Hematopoietic multipotent progenitor cell treated with erythropoietin and hydrocortisone succinate and interleukin-3 and kit ligand, for 15 days (in vitro differentiated cells): Measurements from ENCODE around the gene KLK3.
"Not testable (repeated sequence)": the region's sequence is repeated elsewhere in the genome, so short reads cannot be mapped to it uniquely, and the experiment has no call there.

Experiments used
- DNase-seq: peaks from one replicate; pipeline ENCODE4 v3.0.0-alpha.2; 2015; ENCODE audit warnings: low spot score

KLK3 gene

DNA sequence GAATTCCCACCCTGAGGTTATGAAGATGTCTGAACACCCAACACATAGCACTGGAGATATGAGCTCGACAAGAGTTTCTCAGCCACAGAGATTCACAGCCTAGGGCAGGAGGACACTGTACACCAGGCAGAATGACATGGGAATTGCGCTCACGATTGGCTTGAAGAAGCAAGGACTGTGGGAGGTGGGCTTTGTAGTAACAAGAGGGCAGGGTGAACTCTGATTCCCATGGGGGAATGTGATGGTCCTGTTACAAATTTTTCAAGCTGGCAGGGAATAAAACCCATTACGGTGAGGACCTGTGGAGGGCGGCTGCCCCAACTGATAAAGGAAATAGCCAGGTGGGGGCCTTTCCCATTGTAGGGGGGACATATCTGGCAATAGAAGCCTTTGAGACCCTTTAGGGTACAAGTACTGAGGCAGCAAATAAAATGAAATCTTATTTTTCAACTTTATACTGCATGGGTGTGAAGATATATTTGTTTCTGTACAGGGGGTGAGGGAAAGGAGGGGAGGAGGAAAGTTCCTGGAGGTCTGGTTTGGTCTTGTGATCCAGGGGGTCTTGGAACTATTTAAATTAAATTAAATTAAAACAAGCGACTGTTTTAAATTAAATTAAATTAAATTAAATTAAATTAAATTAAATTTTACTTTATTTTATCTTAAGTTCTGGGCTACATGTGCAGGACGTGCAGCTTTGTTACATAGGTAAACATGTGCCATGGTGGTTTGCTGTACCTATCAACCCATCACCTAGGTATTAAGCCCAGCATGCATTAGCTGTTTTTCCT lies 7.0 kb downstream of the KLK3 start:
- DNase-seq = no peak

DNA sequence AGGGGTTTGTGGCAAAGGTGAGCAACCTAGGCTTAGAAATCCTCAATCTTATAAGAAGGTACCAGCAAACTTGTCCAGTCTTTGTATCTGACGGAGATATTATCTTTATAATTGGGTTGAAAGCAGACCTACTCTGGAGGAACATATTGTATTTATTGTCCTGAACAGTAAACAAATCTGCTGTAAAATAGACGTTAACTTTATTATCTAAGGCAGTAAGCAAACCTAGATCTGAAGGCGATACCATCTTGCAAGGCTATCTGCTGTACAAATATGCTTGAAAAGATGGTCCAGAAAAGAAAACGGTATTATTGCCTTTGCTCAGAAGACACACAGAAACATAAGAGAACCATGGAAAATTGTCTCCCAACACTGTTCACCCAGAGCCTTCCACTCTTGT lies 14.8 kb downstream of the KLK3 start:
- DNase-seq = no peak

DNA sequence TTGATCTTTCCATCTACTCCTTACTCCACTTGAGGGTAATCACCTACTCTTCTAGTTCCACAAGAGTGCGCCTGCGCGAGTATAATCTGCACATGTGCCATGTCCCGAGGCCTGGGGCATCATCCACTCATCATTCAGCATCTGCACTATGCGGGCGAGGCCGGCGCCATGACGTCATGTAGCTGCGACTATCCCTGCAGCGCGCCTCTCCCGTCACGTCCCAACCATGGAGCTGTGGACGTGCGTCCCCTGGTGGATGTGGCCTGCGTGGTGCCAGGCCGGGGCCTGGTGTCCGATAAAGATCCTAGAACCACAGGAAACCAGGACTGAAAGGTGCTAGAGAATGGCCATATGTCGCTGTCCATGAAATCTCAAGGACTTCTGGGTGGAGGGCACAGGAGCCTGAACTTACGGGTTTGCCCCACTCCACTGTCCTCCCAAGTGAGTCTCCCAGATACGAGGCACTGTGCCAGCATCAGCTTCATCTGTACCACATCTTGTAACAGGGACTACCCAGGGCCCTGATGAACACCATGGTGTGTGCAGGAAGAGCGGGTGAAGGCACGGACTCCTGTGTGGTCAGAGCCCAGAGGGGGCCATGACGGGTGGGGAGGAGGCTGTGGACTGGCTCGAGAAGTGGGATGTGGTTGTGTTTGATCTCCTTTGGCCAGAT lies 15.8 kb downstream of the KLK3 start:
- DNase-seq = peak; percentile 5

DNA sequence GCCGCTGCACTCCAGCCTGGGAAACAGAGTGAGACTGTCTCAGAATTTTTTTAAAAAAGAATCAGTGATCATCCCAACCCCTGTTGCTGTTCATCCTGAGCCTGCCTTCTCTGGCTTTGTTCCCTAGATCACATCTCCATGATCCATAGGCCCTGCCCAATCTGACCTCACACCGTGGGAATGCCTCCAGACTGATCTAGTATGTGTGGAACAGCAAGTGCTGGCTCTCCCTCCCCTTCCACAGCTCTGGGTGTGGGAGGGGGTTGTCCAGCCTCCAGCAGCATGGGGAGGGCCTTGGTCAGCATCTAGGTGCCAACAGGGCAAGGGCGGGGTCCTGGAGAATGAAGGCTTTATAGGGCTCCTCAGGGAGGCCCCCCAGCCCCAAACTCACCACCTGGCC lies 18.3 kb downstream of the KLK3 start, which contains the start of gene KLK2:
Gene KLK2, plus strand, starts transcription at position 384 of the 400 bp plus-strand sequence. CDS start 35 bp downstream, outside the sequence.
- no peak for DNase-seq

DNA sequence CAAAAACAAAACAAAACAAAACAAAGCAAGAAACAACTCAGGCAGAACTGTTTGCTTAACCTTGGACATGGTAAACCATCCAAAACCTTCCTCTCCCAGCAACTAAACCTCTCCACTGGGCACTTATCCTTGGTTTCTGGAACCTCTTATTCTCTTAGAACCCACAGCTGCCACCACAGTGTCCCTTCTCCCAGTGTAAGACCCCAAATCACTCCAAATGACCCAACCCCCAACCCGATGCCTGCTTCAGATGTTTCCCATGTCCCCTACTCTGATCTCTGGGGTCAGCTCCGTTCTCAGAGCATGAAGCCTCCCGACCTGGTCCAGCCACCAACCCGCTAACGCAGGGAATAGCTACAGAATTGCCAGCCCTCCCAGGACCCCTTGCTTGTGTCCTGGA lies 19.5 kb downstream of the KLK3 start:
- no peak for DNase-seq

DNA sequence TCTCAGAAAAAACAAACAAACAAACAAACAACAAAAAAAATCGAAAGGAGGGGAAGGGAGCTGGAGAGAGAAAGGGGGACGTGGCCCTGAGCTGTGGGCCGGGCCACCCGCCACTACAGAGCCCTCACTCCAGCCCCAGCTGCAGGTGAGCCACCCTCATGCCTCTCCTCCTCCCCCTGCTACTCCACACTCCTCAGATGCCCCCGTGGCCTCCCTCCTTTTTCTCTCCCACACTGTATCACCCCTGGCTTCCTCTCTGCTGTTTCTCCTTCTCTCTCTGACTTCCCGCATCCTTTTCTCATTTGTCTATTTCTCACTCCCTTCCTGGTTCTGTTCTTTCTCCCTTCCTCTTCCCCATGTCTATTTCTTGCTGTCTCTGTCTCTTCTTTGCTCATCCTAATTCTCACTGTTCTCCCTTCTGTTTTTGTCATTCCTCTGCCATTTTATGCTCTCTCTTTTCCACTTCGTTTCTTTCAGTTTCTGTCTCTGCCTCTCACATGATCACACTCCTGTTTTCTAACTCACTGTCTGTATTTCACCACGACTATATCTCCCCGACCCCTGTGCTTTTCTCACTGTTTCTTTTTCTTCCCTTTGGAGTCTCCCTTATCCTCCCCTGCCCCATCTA lies 21.2 kb downstream of the KLK3 start:
- DNase-seq = no peak

DNA sequence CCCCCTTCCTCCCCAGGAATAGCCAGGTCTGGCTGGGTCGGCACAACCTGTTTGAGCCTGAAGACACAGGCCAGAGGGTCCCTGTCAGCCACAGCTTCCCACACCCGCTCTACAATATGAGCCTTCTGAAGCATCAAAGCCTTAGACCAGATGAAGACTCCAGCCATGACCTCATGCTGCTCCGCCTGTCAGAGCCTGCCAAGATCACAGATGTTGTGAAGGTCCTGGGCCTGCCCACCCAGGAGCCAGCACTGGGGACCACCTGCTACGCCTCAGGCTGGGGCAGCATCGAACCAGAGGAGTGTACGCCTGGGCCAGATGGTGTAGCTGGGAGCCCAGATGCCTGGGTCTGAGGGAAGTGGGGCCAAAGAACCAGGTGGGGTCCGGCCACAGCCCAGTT lies 21.7 kb downstream of the KLK3 start:
- no peak for DNase-seq

DNA sequence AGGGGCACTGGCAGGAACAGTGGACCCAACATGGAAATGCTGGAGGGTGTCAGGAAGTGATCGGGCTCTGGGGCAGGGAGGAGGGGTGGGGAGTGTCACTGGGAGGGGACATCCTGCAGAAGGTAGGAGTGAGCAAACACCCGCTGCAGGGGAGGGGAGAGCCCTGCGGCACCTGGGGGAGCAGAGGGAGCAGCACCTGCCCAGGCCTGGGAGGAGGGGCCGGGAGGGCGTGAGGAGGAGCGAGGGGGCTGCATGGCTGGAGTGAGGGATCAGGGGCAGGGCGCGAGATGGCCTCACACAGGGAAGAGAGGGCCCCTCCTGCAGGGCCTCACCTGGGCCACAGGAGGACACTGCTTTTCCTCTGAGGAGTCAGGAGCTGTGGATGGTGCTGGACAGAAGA lies 22.6 kb downstream of the KLK3 start:
- no peak for DNase-seq

DNA sequence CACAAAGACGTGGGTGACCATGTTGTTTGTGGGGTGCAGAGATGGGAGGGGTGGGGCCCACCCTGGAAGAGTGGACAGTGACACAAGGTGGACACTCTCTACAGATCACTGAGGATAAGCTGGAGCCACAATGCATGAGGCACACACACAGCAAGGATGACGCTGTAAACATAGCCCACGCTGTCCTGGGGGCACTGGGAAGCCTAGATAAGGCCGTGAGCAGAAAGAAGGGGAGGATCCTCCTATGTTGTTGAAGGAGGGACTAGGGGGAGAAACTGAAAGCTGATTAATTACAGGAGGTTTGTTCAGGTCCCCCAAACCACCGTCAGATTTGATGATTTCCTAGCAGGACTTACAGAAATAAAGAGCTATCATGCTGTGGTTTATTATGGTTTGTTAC lies 24.1 kb downstream of the KLK3 start:
- no peak for DNase-seq

DNA sequence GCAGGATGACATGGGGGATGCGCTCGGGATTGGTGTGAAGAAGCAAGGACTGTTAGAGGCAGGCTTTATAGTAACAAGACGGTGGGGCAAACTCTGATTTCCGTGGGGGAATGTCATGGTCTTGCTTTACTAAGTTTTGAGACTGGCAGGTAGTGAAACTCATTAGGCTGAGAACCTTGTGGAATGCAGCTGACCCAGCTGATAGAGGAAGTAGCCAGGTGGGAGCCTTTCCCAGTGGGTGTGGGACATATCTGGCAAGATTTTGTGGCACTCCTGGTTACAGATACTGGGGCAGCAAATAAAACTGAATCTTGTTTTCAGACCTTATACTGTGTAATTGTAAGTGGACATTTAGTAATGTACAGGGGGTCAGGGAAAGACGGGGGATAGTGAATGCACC lies 25.5 kb downstream of the KLK3 start:
- no peak for DNase-seq

DNA sequence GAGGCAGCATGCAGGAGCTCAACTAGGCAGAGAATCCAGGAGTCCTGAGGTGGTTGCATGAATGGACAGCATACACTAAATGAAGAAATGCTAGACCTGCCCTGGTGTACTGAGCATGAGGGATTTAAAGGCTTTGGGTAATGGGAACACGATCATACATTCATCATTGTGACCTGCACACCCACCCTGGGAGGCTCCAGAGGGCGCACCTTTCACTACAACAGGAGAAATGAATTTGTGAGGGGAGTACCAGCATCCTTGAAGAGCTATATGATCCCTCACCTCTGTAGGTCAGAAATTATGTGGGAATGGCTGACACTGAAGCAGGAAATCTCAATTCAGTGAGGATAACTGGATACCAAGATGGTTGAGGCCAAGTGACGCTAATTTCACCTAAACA lies 27.5 kb downstream of the KLK3 start:
- no peak for DNase-seq

DNA sequence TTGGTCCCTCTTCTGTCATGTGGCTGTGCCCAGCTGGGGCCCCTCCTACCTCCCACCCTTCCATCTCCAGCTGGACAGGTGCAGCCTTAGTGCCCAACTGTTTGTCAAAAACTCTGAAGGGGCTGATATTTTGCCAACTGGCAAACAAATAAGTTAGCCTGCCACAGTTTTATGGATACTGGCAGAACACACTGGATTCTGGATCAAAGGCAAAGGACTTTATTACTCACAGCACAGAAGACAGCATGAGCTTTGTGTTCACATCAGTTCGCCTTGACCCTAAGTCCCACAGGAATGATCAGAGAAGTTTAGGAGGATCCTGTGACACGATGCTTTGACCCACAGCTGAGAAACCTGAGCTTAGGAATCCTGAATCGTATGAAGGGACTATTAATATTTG lies 34.9 kb downstream of the KLK3 start:
- DNase-seq = no peak

DNA sequence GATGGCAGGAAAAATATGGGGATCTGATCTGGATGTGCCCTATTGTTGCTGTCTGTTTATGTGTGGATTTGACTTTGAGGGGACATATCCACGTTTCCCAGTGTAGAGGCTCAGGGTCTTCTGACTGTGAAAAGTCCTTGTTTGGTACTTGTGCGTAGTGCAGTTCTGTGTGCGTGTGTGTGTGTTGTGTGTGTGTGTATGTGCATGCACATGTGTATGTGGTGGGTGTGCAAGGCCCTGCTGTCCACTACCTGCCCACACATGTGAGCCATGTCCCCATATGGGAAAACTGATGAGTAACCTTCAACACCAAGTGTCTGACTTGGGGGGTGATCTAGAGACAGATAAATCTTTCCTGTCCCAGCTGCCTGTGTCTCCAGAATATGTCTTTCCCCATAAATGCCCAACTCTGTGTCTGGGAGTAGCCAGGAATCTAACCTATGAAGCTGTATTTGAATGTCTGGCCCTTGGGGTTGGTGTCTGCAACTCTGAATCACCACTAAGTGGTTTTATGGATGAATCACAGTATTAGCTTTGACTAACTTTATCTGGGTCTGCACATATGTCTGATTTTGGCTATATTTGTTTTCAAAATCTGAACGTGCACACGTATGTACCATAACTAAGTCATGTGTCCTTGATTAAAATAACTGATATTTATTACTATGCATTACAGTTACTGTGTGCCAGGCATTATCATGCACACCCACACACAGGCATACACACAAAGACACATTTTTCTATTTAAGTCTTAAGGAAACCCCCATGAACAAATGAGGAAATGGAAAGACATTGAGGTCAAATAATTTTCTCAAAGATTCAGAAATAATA lies 35.9 kb downstream of the KLK3 start:
- DNase-seq = no peak

DNA sequence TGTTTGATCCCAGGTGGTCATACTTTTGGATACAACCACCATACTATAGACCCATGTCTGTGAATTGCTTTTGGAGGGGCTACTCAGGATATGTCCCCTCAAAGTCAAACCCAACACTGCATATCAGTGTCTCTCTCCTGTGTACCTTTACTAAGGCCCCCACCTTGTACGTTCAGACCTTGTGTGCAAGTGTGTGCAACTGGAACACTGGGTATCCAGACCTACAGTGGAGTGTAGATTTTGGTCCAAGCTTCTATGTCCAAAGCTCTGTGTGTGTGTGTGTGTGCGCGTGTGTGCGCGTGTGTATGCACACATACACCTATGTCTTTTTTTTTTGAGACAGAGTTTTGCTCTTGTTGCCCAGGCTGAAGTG lies 36.5 kb downstream of the KLK3 start:
- DNase-seq = no peak

DNA sequence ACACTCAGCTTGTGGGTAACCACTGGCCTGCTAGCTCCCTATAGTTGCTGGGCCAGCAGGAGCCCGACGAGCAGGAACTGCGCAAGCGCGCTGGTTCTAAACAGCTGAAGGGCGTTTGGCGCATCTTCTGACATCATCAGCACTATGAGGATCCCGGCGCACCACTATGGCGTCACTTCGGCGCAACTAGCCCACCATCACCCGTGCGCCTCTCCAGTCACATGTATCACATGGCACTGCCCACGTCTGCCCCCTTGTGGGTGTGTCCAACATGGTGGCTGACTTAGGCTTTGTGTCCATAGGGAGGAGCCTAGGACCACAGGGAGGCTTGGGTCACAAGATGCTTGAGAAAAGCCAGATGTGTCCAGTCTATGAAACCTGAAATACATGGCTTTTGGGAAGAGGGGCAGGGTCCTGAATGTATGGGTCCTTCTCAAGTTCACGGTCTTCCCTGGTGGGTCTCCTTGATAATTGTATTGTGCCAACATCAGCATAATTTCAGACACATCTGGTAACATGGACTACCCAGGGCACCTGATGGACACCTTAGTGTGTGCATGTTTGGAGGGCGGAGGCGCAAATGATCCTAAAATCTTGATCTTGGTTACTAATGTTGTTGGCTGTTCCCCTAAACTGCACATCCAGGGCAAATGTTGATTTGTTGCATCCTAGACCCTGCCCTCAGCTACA lies 38.5 kb downstream of the KLK3 start:
- DNase-seq = peak; percentile 4

DNA sequence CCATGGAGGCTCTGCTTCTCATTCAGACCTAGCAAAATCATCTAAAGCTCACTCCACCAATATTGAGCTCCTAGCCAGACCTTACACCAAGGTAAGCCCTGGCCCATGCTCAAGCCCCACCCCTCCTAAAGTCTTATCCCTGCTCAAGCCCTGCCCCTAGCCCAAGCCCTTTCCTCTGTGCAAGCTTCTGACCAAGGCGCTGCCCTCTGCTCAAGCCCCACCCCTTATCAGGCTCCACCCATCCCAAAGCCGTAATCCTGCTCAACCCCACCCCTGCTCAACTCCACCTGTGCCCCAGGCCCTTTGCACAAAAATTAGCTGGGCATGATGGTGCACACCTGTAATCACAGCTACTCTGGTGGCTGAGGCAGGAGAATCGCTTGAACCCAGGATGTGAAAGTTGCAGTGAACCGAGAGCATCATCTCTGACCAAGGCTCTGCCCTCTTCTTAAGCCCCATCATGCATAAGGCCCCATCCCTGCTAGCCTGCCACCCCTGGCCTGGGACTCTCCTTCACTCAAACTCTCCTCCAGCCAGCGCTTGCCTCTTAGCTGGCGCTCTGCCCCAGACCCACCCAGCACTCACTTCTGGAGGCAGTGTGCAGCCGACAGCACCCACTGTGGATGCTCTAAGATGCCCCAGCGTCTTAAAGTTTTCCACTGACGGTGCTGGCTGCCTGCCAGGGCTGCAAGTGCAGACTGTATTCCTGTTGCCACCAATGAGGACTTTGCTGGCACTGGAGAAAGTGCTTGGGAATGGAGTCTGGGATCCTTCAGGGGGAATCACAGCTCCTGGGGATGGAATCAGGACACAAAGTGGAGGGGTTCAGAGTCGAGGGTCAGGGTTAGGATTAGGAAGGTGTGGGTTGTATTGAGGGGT lies 40.0 kb downstream of the KLK3 start:
- DNase-seq = no peak

DNA sequence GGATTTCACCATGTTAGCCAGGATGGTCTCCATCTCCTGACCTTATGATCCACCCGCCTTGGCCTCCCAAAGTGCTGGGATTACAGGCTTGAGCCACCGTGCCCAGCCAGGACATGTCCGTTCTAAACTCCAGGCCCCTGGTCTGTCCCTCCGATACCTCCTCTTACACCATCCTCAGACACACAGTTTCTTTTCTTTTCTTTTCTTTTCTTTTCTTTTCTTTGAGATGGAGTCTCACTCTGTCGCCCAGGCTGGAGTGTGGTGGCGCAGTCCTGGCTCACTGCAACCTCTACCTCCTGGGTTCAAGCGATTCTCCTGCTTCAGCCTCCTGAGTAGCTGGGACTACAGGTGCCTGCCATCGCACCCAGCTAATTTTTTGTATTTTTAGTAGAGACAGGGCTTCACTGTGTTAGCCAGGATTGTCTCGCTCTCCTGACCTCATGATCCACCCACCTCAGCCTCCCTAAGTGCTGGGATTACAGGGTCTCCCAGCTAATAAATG lies 41.4 kb downstream of the KLK3 start:
- DNase-seq = not testable (repeated sequence)

DNA sequence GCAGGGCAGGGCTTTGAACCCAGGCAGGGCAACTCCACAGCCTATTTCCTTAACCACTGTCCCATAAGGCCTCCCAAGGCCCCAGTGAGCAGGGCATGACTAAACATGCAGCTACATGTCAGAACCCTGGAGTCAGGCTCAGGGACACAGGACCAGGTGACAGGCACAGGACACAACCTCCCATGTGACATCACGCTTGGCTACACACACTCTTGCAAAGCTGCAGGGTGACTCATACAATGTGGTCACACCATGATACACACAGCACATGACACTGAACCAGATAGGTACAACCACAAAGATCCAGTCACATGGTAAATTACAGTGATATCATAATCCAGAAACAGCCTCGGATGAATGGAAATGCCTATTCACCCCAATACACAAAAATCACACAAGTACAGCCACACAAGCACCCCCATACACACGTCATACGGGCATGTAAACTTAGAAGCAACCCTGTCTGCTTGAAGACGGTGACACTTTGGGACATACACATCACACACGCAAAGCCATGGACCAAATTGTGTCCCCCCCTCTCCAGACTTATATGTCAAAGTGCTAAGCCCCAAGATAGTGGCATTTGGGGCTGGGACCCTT lies 42.0 kb downstream of the KLK3 start:
- DNase-seq = no peak

DNA sequence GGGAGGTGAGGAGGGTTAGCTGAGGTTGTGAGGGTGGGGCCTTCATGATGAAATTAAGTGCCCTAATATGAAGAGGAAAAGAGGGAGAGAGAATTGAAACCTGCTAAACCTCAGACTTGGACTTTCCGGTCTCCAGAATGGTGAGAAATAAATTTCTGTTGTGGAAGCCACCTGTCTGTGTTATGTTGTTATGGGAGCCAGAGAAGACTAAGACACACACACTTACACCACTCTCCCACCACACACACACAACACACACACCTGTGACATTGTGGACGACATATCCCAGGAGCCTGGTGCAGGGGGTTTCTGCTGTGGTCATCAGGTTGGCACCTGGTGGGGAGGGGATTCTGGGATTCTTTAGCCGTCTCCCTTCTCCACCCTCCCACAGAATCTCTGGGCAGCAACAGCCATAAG lies 42.5 kb downstream of the KLK3 start:
- no peak for DNase-seq

DNA sequence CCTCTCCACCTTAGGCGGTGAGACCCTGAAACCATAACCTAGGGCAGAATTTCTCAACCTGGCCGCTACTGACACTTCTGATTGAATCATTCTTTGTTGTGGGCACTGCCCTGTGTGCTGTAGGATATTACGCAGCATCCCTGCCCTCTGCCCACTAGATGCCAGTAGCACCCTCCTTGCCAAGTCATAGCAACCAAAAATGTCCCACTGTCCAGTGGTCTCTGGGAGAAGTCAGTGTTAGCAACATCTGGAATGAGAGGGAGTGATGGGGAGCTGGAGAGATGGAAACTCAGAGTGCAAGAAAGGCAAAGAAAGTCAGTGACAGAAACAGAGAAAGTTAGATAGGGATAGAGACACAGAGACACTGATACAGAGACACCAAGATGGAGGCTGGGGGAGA lies 42.9 kb downstream of the KLK3 start:
- no peak for DNase-seq
